SK-N-MC (cell line): ENCODE results near the gene PCSK5.
"Not testable (repeated sequence)": the region's sequence is repeated elsewhere in the genome, so short reads cannot be mapped to it uniquely, and the experiment has no call there.

Source experiments
- DNase-seq: peaks from one replicate; pipeline ENCODE4 v3.0.0-alpha.2; 2011; ENCODE audit warnings: low read depth, low spot score
- H3K27ac ChIP-seq: fragments of 200-600 bp; sonication (generic); 2 replicates; pipeline ENCODE4 v1.5.1; 2016; ENCODE audit warnings: mixed run types
- H3K36me3 ChIP-seq: fragments of 200-600 bp; sonication (generic); 2 replicates; pipeline ENCODE4 v1.6.1; 2017; ENCODE audit warnings: antibody characterized with exemption, low read length, mixed read lengths; ENCODE audit not compliant: insufficient read depth
- H3K4me3 ChIP-seq: fragments of 200-600 bp; sonication (generic); 2 replicates; pipeline ENCODE4 v1.5.1; 2016
- H3K9ac ChIP-seq: fragments of 200-600 bp; sonication (generic); 2 replicates; pipeline ENCODE4 v1.8.0; 2017; ENCODE audit warnings: mixed run types, mixed read lengths; ENCODE audit not compliant: insufficient read length
- H3K9me3 ChIP-seq: fragments of 200-600 bp; sonication (generic); 2 replicates; pipeline ENCODE4 v1.6.1; 2017; ENCODE audit warnings: low read depth, mild to moderate bottlenecking, antibody characterized with exemption, low read length, moderate library complexity, mixed read lengths
- EZH2 ChIP-seq: fragments of 200-600 bp; sonication (generic); IDR thresholded peaks from one replicate; pipeline ENCODE4 v1.6.1; 2017; ENCODE audit warnings: antibody characterized with exemption
- FOXP2 ChIP-seq: optimal IDR thresholded peaks from 2 replicates; pipeline ENCODE3; 2011; ENCODE audit warnings: mild to moderate bottlenecking, moderate library complexity; ENCODE audit not compliant: insufficient read depth; ENCODE audit errors: extremely low read length, control extremely low read depth
- POLR2AphosphoS5 ChIP-seq: IDR thresholded peaks from 2 replicates; pipeline ENCODE4 v1.6.1; 2012; ENCODE audit warnings: mild to moderate bottlenecking, low read depth, low read length, borderline replicate concordance

Gene PCSK5

GRCh38 chr9:75956161-75956560 lies 65.7 kb downstream of the PCSK5 start:
- H3K9ac ChIP-seq = no peak overlapping the region
- no peaks in the 10 kb centered on the region for H3K9me3 ChIP-seq
- no peak overlapping the region for H3K27ac ChIP-seq
- no peak for DNase-seq
- TF ChIP-seq FOXP2 (no peak), EZH2 (no peak), POLR2AphosphoS5 (no peak)
- no peaks in the 10 kb centered on the region for H3K36me3 ChIP-seq
- no peak overlapping the region for H3K4me3 ChIP-seq

DNA sequence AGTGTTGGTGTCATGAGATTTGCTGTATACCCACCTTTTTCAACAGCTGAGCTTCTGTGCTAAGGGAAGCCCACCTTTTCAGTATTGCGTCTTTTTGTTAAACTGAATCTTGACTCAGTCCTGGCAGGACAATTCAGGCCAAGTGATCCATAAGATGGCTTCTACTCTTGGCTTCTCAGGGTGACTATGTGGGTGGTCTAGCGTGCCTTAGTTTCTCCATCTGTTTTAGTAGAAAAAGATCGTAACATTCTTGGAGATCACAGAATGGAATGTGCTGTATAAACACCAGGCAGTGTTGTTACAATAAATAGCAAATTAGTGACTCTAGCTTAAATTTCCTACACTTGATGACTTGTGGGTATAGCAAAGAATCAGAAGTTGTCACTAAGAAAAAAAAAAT lies 66.6 kb downstream of the PCSK5 start:
- H3K4me3 ChIP-seq = no peak overlapping the region
- H3K9me3 ChIP-seq = no peaks in the 10 kb centered on the region
- H3K36me3 ChIP-seq = no peaks in the 10 kb centered on the region
- no peak overlapping the region for H3K27ac ChIP-seq
- no peak for DNase-seq
- TF ChIP-seq EZH2 = no peak
- TF ChIP-seq POLR2AphosphoS5 = no peak
- no peak for TF ChIP-seq FOXP2
- no peak overlapping the region for H3K9ac ChIP-seq

DNA sequence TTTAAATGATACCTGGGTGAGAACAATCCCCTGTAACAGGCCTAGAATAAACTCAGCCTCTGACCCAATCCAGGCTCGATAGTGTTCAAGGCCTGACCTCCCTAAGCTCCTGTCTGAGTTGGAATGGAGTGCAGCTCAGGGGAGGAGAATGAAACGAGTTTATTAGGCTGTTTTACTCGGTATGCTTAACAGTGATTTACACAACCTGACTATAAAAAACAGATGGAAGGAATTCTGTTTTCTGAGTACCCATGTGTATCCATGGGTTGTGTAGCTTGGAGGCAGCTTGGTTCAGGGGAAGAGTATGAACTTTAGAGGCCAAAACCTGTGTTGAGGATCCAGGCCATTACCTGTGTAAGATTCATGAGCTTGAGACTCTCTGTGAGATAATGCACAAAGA lies 67.8 kb downstream of the PCSK5 start:
- H3K36me3 ChIP-seq = no peaks in the 10 kb centered on the region
- TF ChIP-seq EZH2 (no peak), POLR2AphosphoS5 (no peak), FOXP2 (no peak)
- DNase-seq = no peak
- H3K27ac ChIP-seq = no peak overlapping the region
- H3K4me3 ChIP-seq = no peak overlapping the region
- H3K9me3 ChIP-seq = no peaks in the 10 kb centered on the region
- H3K9ac ChIP-seq = no peak overlapping the region

GRCh38 chr9:75960551-75960950 lies 70.1 kb downstream of the PCSK5 start:
- no peak for TF ChIP-seq EZH2
- no peak for TF ChIP-seq FOXP2
- no peak for TF ChIP-seq POLR2AphosphoS5
- DNase-seq = no peak
- Histone ChIP-seq H3K4me3 (no peak overlapping the region; the same call in 1 of the 2 replicates), H3K27ac (no peak overlapping the region), H3K9me3 (no peaks in the 10 kb centered on the region), H3K36me3 (no peaks in the 10 kb centered on the region), H3K9ac (no peak overlapping the region)

DNA sequence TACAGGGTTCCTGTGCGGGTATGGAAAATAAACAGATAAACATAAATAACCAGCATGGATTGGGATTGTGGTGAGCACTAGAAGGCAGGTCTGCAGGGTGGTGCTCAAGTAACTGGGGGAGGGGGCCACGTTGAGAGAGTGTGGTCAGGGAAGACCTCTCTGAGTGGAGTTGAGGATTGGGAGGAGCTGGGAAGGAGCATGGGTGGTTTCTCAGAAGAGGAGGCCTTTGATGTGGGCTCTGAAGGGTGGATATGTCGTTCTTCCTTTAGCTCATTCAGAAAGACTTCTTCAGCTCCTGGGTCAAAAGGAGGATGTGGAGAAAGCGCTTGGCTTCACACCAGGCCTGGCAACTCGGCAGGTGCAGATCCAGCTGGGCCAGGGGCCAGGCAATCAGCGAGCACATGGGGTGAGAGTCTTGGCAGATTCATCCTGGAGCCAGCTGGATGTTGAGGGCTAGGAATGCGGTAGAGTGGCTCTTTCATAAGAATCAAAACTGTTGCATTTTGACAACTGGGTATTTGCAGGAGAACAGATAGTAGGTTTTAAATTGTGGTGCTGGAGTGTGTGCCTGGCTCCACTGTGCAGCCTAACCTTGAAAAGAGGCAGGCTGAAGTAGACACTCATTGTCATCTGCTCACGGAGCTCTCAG lies 71.7 kb downstream of the PCSK5 start:
- H3K9ac ChIP-seq = no peak overlapping the region
- H3K27ac ChIP-seq = no peak overlapping the region
- no peak for DNase-seq
- TF ChIP-seq EZH2 = no peak
- TF ChIP-seq POLR2AphosphoS5 = no peak
- no peaks in the 10 kb centered on the region for H3K36me3 ChIP-seq
- no peaks in the 10 kb centered on the region for H3K9me3 ChIP-seq
- H3K4me3 ChIP-seq = no peak overlapping the region

DNA sequence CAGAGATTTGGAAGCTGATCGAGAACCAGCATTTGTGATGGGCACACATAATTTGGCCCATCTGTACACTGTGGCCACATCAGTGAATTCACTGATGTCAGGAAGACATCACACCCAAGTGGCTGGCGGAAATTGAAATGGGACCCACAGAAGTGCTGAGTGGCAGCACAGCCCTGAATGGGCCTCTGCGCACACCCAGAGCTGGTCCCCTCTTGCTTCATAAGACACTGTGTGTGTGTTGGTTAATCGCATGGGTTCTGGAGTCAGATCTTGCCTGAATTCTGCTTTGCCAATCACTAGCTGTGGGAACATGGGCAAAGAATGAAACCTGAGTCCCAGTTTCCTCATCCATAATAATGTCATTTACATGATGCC lies 72.2 kb downstream of the PCSK5 start:
- H3K9me3 ChIP-seq = no peaks in the 10 kb centered on the region
- H3K9ac ChIP-seq = no peak overlapping the region
- no peaks in the 10 kb centered on the region for H3K36me3 ChIP-seq
- no peak overlapping the region for H3K27ac ChIP-seq
- H3K4me3 ChIP-seq = no peak overlapping the region
- DNase-seq = no peak
- no peak for TF ChIP-seq FOXP2
- no peak for TF ChIP-seq EZH2
- TF ChIP-seq POLR2AphosphoS5 = no peak

GRCh38 chr9:75963321-75963720 lies 72.8 kb downstream of the PCSK5 start:
- H3K36me3 ChIP-seq, H3K9ac ChIP-seq, H3K4me3 ChIP-seq, DNase-seq, H3K9me3 ChIP-seq, H3K27ac ChIP-seq: not testable (repeated sequence)

GRCh38 chr9:75964427-75964826 lies 74.0 kb downstream of the PCSK5 start:
- Histone ChIP-seq H3K27ac (no peak overlapping the region), H3K9ac (no peak overlapping the region), H3K9me3 (no peaks in the 10 kb centered on the region), H3K4me3 (no peak overlapping the region), H3K36me3 (no peaks in the 10 kb centered on the region)
- DNase-seq = no peak
- no peak for TF ChIP-seq EZH2
- no peak for TF ChIP-seq POLR2AphosphoS5
- TF ChIP-seq FOXP2 = no peak

GRCh38 chr9:75965231-75965630 lies 74.8 kb downstream of the PCSK5 start:
- Histone ChIP-seq H3K27ac (no peak overlapping the region), H3K4me3 (no peak overlapping the region), H3K36me3 (no peaks in the 10 kb centered on the region), H3K9ac (no peak overlapping the region), H3K9me3 (no peaks in the 10 kb centered on the region)
- TF ChIP-seq FOXP2 (no peak), EZH2 (no peak), POLR2AphosphoS5 (no peak)
- DNase-seq = no peak

- Histone ChIP-seq H3K4me3 (no peak overlapping the region), H3K9ac (no peak overlapping the region), H3K36me3 (no peaks in the 10 kb centered on the region), H3K27ac (no peak overlapping the region), H3K9me3 (no peaks in the 10 kb centered on the region)
- no peak for DNase-seq
- TF ChIP-seq POLR2AphosphoS5 (no peak), EZH2 (no peak)
Measured at GRCh38 chr9:75967556-75967955, 77.1 kb downstream of the PCSK5 start.
